Endothelial cell of umbilical vein (primary cell): Measurements from ENCODE around the gene MTSS2. TPM values are rescaled to one million over a fixed set of nuclear protein-coding genes. Genes with fewer than 3 reads are reported as not detected.

Experiments used
- BruUV-seq: library from RNA; stranded (reverse); fragments of 400-500 nt; replicated peaks from 2 replicates; lab custom pipeline; 2021; lab: Mats Ljungman, UMichigan
- CTCF ChIA-PET: fragments of 300-600, 350-600 bp; sonication (Branson Sonifier 250); formaldehyde crosslinking; loops from one replicate; lab custom pipeline; 2021; ENCODE audit warnings: antibody characterized with exemption, inconsistent platforms; lab: Charles Lee
- POLR2A ChIA-PET: fragments of 300-600, 350-600 bp; sonication (Branson Sonifier 250); formaldehyde crosslinking; loops from one replicate; lab custom pipeline; 2021; ENCODE audit warnings: antibody characterized with exemption, inconsistent platforms; lab: Charles Lee
- DNase-seq: peaks from one replicate; pipeline ENCODE4 v3.0.0-alpha.2; 2011; ENCODE audit warnings: low read depth, low spot score
- FAIRE-seq: peaks from 2 replicates; lab custom pipeline; 2011; peaks lifted over from hg19 to GRCh38; lab: Jason Lieb, UNC
- H2AFZ ChIP-seq: 2 replicates; pipeline ENCODE4 v1.6.0; 2012; ENCODE audit warnings: low read depth, low read length, control low read depth, inconsistent platforms
- H3K27ac ChIP-seq: 2 replicates; pipeline ENCODE4 v1.5.1; 2011; ENCODE audit warnings: low read depth, mild to moderate bottlenecking, control low read depth, low read length, moderate library complexity; ENCODE audit not compliant: insufficient read depth
- H3K27me3 ChIP-seq, 2 experiments: 2 replicates each; pipeline versions ENCODE4 v1.6.0 to v1.6.1; 2011; ENCODE audit warnings: low read length in 2 of 2, mixed read lengths in 1 of 2; ENCODE audit not compliant: control insufficient read depth in 2 of 2, insufficient read depth in 2 of 2
- H3K36me3 ChIP-seq, 2 experiments: 2 replicates in 1 of 2; 3 replicates in 1 of 2; pipeline ENCODE4 v1.5.1; 2011; ENCODE audit warnings: low read length in 2 of 2, mild to moderate bottlenecking in 1 of 2, moderate library complexity in 1 of 2; ENCODE audit not compliant: control insufficient read depth in 2 of 2, insufficient read depth in 2 of 2; ENCODE audit errors: extremely low read depth in 1 of 2
- H3K4me1 ChIP-seq: 3 replicates; pipeline ENCODE4 v1.5.1; 2011; ENCODE audit warnings: mild to moderate bottlenecking, low read length; ENCODE audit not compliant: control insufficient read depth, insufficient read depth; ENCODE audit errors: extremely low read depth
- H3K4me2 ChIP-seq: 2 replicates; pipeline ENCODE4 v1.6.1; 2011; ENCODE audit warnings: low read length, control low read depth, mixed read lengths; ENCODE audit not compliant: insufficient read depth
- H3K4me3 ChIP-seq, 3 experiments: fragments of 200-600 bp in 1 of 3; sonication (generic), shearing (Covaris generic) in 1 of 3; replicated peaks in 1 of 3; 2 replicates each; pipeline ENCODE4 v1.5.1; 2011 to 2016; ENCODE audit warnings: control low read depth in 3 of 3, low read length in 3 of 3, mild to moderate bottlenecking in 2 of 3, inconsistent platforms in 1 of 3, low read depth in 1 of 3, moderate library complexity in 1 of 3; ENCODE audit not compliant: insufficient read depth in 1 of 3
- H3K79me2 ChIP-seq: 2 replicates; pipeline ENCODE4 v1.6.0; 2012; ENCODE audit warnings: low read length, inconsistent platforms; ENCODE audit not compliant: control insufficient read depth, insufficient read depth
- H3K9ac ChIP-seq: replicated peaks from 2 replicates; pipeline ENCODE3; 2011; ENCODE audit warnings: low read length, control low read depth; ENCODE audit not compliant: insufficient read depth; ENCODE audit errors: extremely low read depth
- H3K9me1 ChIP-seq: replicated peaks from 3 replicates; pipeline ENCODE4 v1.6.0; 2011; ENCODE audit warnings: mild to moderate bottlenecking, low read length; ENCODE audit not compliant: control insufficient read depth, insufficient read depth; ENCODE audit errors: extremely low read depth
- H3K9me3 ChIP-seq: replicated peaks from 2 replicates; pipeline ENCODE4 v1.5.1; 2012; ENCODE audit warnings: low read length, inconsistent platforms; ENCODE audit not compliant: control insufficient read depth, insufficient read depth
- H4K20me1 ChIP-seq: replicated peaks from 2 replicates; pipeline ENCODE3; 2011; ENCODE audit warnings: mild to moderate bottlenecking, low read length; ENCODE audit not compliant: control insufficient read depth, insufficient read depth; ENCODE audit errors: extremely low read depth
- CTCF ChIP-seq, 2 donors: IDR thresholded peaks; 1 replicate in 1 of 2; 2 replicates in 1 of 2; pipeline ENCODE4 v1.5.1; 2011; ENCODE audit warnings: low read length in 2 of 2, mild to moderate bottlenecking in 2 of 2, moderate library complexity in 2 of 2, control low read depth in 1 of 2, inconsistent platforms in 1 of 2, low read depth in 1 of 2; ENCODE audit not compliant: insufficient read depth in 1 of 2; ENCODE audit errors: extremely low read depth in 1 of 2
- EZH2 ChIP-seq: IDR thresholded peaks from 2 replicates; pipeline ENCODE4 v1.6.1; 2012; ENCODE audit warnings: borderline replicate concordance, low read depth, mild to moderate bottlenecking, moderate library complexity, low read length, inconsistent platforms; ENCODE audit not compliant: severe bottlenecking
- FOS ChIP-seq: IDR thresholded peaks from 2 replicates; pipeline ENCODE4 v1.6.1; 2011; ENCODE audit warnings: mild to moderate bottlenecking, low read length, moderate library complexity, borderline replicate concordance; ENCODE audit not compliant: insufficient read depth
- GATA2 ChIP-seq: IDR thresholded peaks from 2 replicates; pipeline ENCODE4 v1.7.0; 2011; ENCODE audit warnings: low read depth, mild to moderate bottlenecking, moderate library complexity, mixed read lengths, low read length; ENCODE audit not compliant: insufficient read length, insufficient read depth
- JUN ChIP-seq: IDR thresholded peaks from 2 replicates; pipeline ENCODE4 v1.6.1; 2011; ENCODE audit warnings: borderline replicate concordance, low read depth; ENCODE audit not compliant: insufficient read length, insufficient read depth
- MAX ChIP-seq: IDR thresholded peaks from 2 replicates; pipeline ENCODE4 v1.6.1; 2011; ENCODE audit not compliant: insufficient read depth, insufficient read length
- MYC ChIP-seq: IDR thresholded peaks from one replicate; pipeline ENCODE4 v1.6.1; 2011; ENCODE audit warnings: mild to moderate bottlenecking, low read depth, low read length
- POLR2A ChIP-seq: IDR thresholded peaks from 2 replicates; pipeline ENCODE4 v1.6.1; 2012; ENCODE audit warnings: low read depth, mild to moderate bottlenecking, control low read depth, low read length
- POLR2AphosphoS5 ChIP-seq: IDR thresholded peaks from 2 replicates; pipeline ENCODE4 v1.6.1; 2012; ENCODE audit warnings: low read depth, mild to moderate bottlenecking, control low read depth, low read length, moderate library complexity; ENCODE audit not compliant: insufficient read depth
- dilution Hi-C: fragments of 300-500 bp; cut with MboI; formaldehyde crosslinking; loops from one replicate; pipeline ENCODE4 v1.15.0; 2019; ENCODE audit warnings: low sequenced_read_pairs; ENCODE audit not compliant: extremely low pct_ligation_motif_present
- intact Hi-C: fragments of 100-400 bp; cut with micrococcal nuclease; formaldehyde crosslinking; loops from one replicate; pipeline ENCODE4 v1.10.0; 2022
- polyA plus RNA-seq, 4 experiments: library from polyadenylated mRNA; depleted of rRNA in 3 of 4; stranded (reverse) in 3 of 4; unstranded in 1 of 4; fragments of >200 nt; gene quantifications; 2 replicates each; pipeline versions ENCODE4 v1.2.1 to v1.2.3, GENCODE V29; 2011 to 2012; ENCODE audit warnings: missing spikeins in 1 of 4
- total RNA-seq: library from RNA; stranded (reverse); gene quantifications from 2 replicates; pipeline ENCODE4 v1.2.3, GENCODE V29; 2021

Gene MTSS2
- total and polyA plus RNA-seq, 2 donors (not counting 3 experiments of a cell fraction or from before 2014, with no cell fraction given) = 38.4 to 42.3 TPM

- TF ChIP-seq CTCF (IDR thresholded peaks at IDR 0.05; ENCODE audit: extremely low read depth in 1 of 2, insufficient read depth in 1 of 2, low read depth in 1 of 2, low read length in 2 of 2) = no peak
- TF ChIP-seq FOS = no peak
- no peak for TF ChIP-seq JUN
- no peaks in the 10 kb centered on the region for H3K9me1 ChIP-seq
- no peak overlapping the region for H3K4me3 ChIP-seq
- H3K9me3 ChIP-seq = no peaks in the 10 kb centered on the region
- ChIA-PET POLR2A (no interaction called here), CTCF (interaction anchor here (1.1 to 1.8 kb wide), 3 partner anchors 10 to 29 kb away, joined by 4 to 5 read pairs (median 4); no protein-coding TSS in a partner anchor)
- no peak overlapping the region for H2AFZ ChIP-seq
- no peak overlapping the region for H3K27ac ChIP-seq
- DNase-seq (peak; percentile 22), FAIRE-seq (no peak)
- H3K27me3 ChIP-seq = no peaks in the 10 kb centered on the region
- H3K36me3 ChIP-seq = no peaks in the 10 kb centered on the region
- H3K4me2 ChIP-seq = no peak overlapping the region
- H3K79me2 ChIP-seq = no peaks in the 10 kb centered on the region
- no peaks in the 10 kb centered on the region for H4K20me1 ChIP-seq
- H3K9ac ChIP-seq = no peak overlapping the region
- intact Hi-C loops (no loop called here), dilution Hi-C loops (no loop called here)
- no TSS peak for BruUV-seq
- peaks cover 38% of the 10 kb centered on the region for H3K4me1 ChIP-seq
Observed at GRCh38 chr16:70709942-70710341, 24.1 kb upstream of the MTSS2 start.

- no peak for DNase-seq
- no peaks in the 10 kb centered on the region for H3K9me1 ChIP-seq
- intact Hi-C loops = no loop called here
- no peaks in the 10 kb centered on the region for H3K9me3 ChIP-seq
- dilution Hi-C loops = no loop called here
- H3K4me1 ChIP-seq = peaks cover 38% of the 10 kb centered on the region
- H3K9ac ChIP-seq = no peak overlapping the region
- BruUV-seq = no TSS peak
- TF ChIP-seq CTCF (IDR thresholded peaks at IDR 0.05; ENCODE audit: extremely low read depth in 1 of 2, insufficient read depth in 1 of 2, low read depth in 1 of 2, low read length in 2 of 2) (no peak), GATA2 (no peak), POLR2AphosphoS5 (no peak), POLR2A (no peak), MAX (no peak), FOS (no peak), JUN (no peak), MYC (no peak), EZH2 (no peak)
- H4K20me1 ChIP-seq = no peaks in the 10 kb centered on the region
- no peak overlapping the region for H3K27ac ChIP-seq
- H3K79me2 ChIP-seq = no peaks in the 10 kb centered on the region
- no peak overlapping the region for H3K4me3 ChIP-seq
- ChIA-PET CTCF (interaction anchor here (1.1 to 1.8 kb wide), 3 partner anchors 10 to 29 kb away, joined by 4 to 5 read pairs (median 4); no protein-coding TSS in a partner anchor), POLR2A (no interaction called here)
- no peak overlapping the region for H2AFZ ChIP-seq
- H3K36me3 ChIP-seq = no peaks in the 10 kb centered on the region
- H3K27me3 ChIP-seq = no peaks in the 10 kb centered on the region
- no peak for FAIRE-seq
- H3K4me2 ChIP-seq = no peak overlapping the region
Observed at GRCh38 chr16:70709457-70709856, 23.6 kb upstream of the MTSS2 start.
